HCT116 (cell line): ENCODE data around the gene AGBL1. TPM values are rescaled to one million over a fixed set of nuclear protein-coding genes. Genes with fewer than 3 reads are reported as not detected.

Source experiments
- ATAC-seq: fragments of 200-7000 bp; cut with Tn5 transposase; 2 replicates; pipeline ENCODE4 v1.9.1; 2020; ENCODE audit warnings: mild to moderate bottlenecking, moderate library complexity
- BruUV-seq: library from RNA; stranded (reverse); fragments of 400-500 nt; replicated peaks from 2 replicates; lab custom pipeline; 2021; lab: Mats Ljungman, UMichigan
- CTCF ChIA-PET: fragments of 300-600 bp; sonication (Branson Sonifier 250); formaldehyde crosslinking; loops from one replicate; lab custom pipeline; 2021; ENCODE audit warnings: antibody characterized with exemption; lab: Charles Lee
- POLR2A ChIA-PET: fragments of 300-600, 350-600 bp; sonication (Branson Sonifier 250); formaldehyde crosslinking; loops from one replicate; lab custom pipeline; 2021; ENCODE audit warnings: antibody characterized with exemption; lab: Charles Lee
- RAD21 ChIA-PET, 2 experiments: fragments of 300-600 bp; sonication (Branson Sonifier 250); formaldehyde crosslinking; loops; one replicate each; lab custom pipeline; 2023; ENCODE audit warnings: low total read pairs in 2 of 2; ENCODE audit not compliant: uncharacterized antibody in 2 of 2, unreplicated experiment in 2 of 2, low non-redundant PET in 1 of 2; lab: Charles Lee
- DNase-seq: peaks from one replicate; pipeline ENCODE4 v3.0.0-alpha.2; 2010; ENCODE audit warnings: low read depth, low spot score
- H2AFZ ChIP-seq: fragments of 200-600 bp; shearing (Covaris generic), sonication (generic); 2 replicates; pipeline ENCODE4 v1.6.1; 2017; ENCODE audit warnings: low read depth, mixed run types, mixed read lengths, antibody characterized with exemption, low read length; ENCODE audit not compliant: poor library complexity, severe bottlenecking
- H3K27ac ChIP-seq: 2 replicates; pipeline ENCODE4 v1.5.1; 2012; ENCODE audit warnings: low read depth, low read length
- H3K27me3 ChIP-seq: fragments of 200-600 bp; sonication (generic); 2 replicates; pipeline ENCODE4 v1.6.1; 2016; ENCODE audit warnings: mixed run types, low read length, mixed read lengths; ENCODE audit not compliant: insufficient read depth
- H3K36me3 ChIP-seq, 2 experiments: fragments of 200-500 bp in 1 of 2; fragments of 200-600 bp in 1 of 2; sonication (Bioruptor generic) in 1 of 2; sonication (generic) in 1 of 2; 2 replicates each; pipeline versions ENCODE4 v1.5.1 to v1.6.1; 2014 to 2016; ENCODE audit warnings: low read length in 2 of 2, inconsistent platforms in 1 of 2, mixed read lengths in 1 of 2, mixed run types in 1 of 2; ENCODE audit not compliant: insufficient read depth in 2 of 2, control insufficient read depth in 1 of 2
- H3K4me1 ChIP-seq, 2 experiments: fragments of 200-600 bp in 1 of 2; sonication (generic) in 1 of 2; 2 replicates each; pipeline versions ENCODE4 v1.5.1 to v1.6.1; 2012 to 2017; ENCODE audit warnings: low read length in 2 of 2, inconsistent platforms in 1 of 2, mild to moderate bottlenecking in 1 of 2, mixed read lengths in 1 of 2, mixed run types in 1 of 2, moderate library complexity in 1 of 2; ENCODE audit not compliant: insufficient read depth in 2 of 2, control insufficient read depth in 1 of 2
- H3K4me2 ChIP-seq: fragments of 200-600 bp; sonication (generic); 2 replicates; pipeline ENCODE4 v1.6.1; 2017; ENCODE audit warnings: mixed run types, low read length, mixed read lengths
- H3K4me3 ChIP-seq, 2 experiments: fragments of 200-600 bp in 1 of 2; sonication (generic) in 1 of 2; replicated peaks in 1 of 2; 2 replicates each; pipeline ENCODE4 v1.5.1; 2011 to 2016; ENCODE audit warnings: low read length in 2 of 2, control low read depth in 1 of 2, low read depth in 1 of 2, mild to moderate bottlenecking in 1 of 2, mixed read lengths in 1 of 2, mixed run types in 1 of 2
- H3K79me2 ChIP-seq: fragments of 200-600 bp; sonication (generic); 2 replicates; pipeline ENCODE4 v1.6.1; 2017; ENCODE audit warnings: mild to moderate bottlenecking, mixed run types, low read length, moderate library complexity, mixed read lengths; ENCODE audit not compliant: insufficient read depth
- H3K9ac ChIP-seq: fragments of 200-600 bp; sonication (generic); 2 replicates; pipeline ENCODE4 v1.6.1; 2016; ENCODE audit warnings: low read length, mixed read lengths
- H3K9me2 ChIP-seq: fragments of 200-600 bp; sonication (generic), shearing (Covaris generic); 2 replicates; pipeline ENCODE4 v1.6.1; 2017; ENCODE audit warnings: mixed run types, mild to moderate bottlenecking, moderate library complexity; ENCODE audit not compliant: insufficient read depth
- H3K9me3 ChIP-seq, 2 experiments: fragments of 200-500 bp in 1 of 2; fragments of 200-600 bp in 1 of 2; sonication (Bioruptor generic) in 1 of 2; sonication (generic) in 1 of 2; 2 replicates each; pipeline ENCODE4 v1.6.1; 2014 to 2017; ENCODE audit warnings: low read length in 2 of 2, mixed read lengths in 2 of 2, inconsistent platforms in 1 of 2, low read depth in 1 of 2, mild to moderate bottlenecking in 1 of 2, mixed run types in 1 of 2, moderate library complexity in 1 of 2; ENCODE audit not compliant: control insufficient read depth in 1 of 2, insufficient read depth in 1 of 2
- H4K20me1 ChIP-seq: fragments of 200-600 bp; sonication (generic), shearing (Covaris generic); 2 replicates; pipeline ENCODE4 v1.6.1; 2017; ENCODE audit warnings: mixed run types, mild to moderate bottlenecking, moderate library complexity; ENCODE audit not compliant: insufficient read depth
- ATF3 ChIP-seq: IDR thresholded peaks from 2 replicates; pipeline ENCODE4 v1.6.1; 2012
- CBX3 ChIP-seq: IDR thresholded peaks from 2 replicates; pipeline ENCODE4 v1.6.1; 2012; ENCODE audit warnings: low read depth
- CTCF ChIP-seq, 3 experiments: fragments of 200-600 bp in 1 of 3; sonication (generic) in 1 of 3; IDR thresholded peaks in 2 of 3; conservative IDR thresholded peaks in 1 of 3; 2 replicates each; pipeline ENCODE4 v1.5.1; 2012 to 2017; ENCODE audit warnings: low read depth in 2 of 3, low read length in 2 of 3, antibody characterized with exemption in 1 of 3, borderline replicate concordance in 1 of 3, control low read depth in 1 of 3, mild to moderate bottlenecking in 1 of 3, mixed read lengths in 1 of 3, mixed run types in 1 of 3, moderate library complexity in 1 of 3; ENCODE audit not compliant: insufficient read depth in 1 of 3
- EZH2 ChIP-seq: fragments of 200-600 bp; sonication (generic); IDR thresholded peaks from 2 replicates; pipeline ENCODE4 v1.6.1; 2017; ENCODE audit warnings: antibody characterized with exemption, mixed run types
- EZH2phosphoT487 ChIP-seq: fragments of 200-600 bp; IDR thresholded peaks from 2 replicates; pipeline ENCODE4 v1.6.1; 2018; ENCODE audit warnings: antibody characterized with exemption, borderline replicate concordance
- FOSL1 ChIP-seq: IDR thresholded peaks from 2 replicates; pipeline ENCODE4 v1.6.1; 2012; ENCODE audit warnings: low read depth
- JUND ChIP-seq: IDR thresholded peaks from 2 replicates; pipeline ENCODE4 v1.6.1; 2012
- MAX ChIP-seq: IDR thresholded peaks from 2 replicates; pipeline ENCODE4 v1.6.1; 2012
- SIN3A ChIP-seq: IDR thresholded peaks from 2 replicates; pipeline ENCODE4 v1.6.1; 2012; ENCODE audit warnings: low read depth
- SP1 ChIP-seq: IDR thresholded peaks from 2 replicates; pipeline ENCODE4 v1.6.1; 2012; ENCODE audit warnings: low read depth
- ZNF274 ChIP-seq: fragments of 200-500 bp; sonication (Bioruptor generic); IDR thresholded peaks from 2 replicates; pipeline ENCODE4 v1.6.1; 2014; ENCODE audit warnings: mild to moderate bottlenecking, low read depth, low read length, inconsistent platforms
- intact Hi-C: fragments of 100-400 bp; cut with micrococcal nuclease; formaldehyde crosslinking; loops from 2 replicates; pipeline ENCODE4 v1.10.0; 2022
- total RNA-seq: library from RNA; stranded (reverse); gene quantifications from one replicate; pipeline ENCODE4 v1.2.1, GENCODE V29; 2021; ENCODE audit not compliant: unreplicated experiment

The AGBL1 gene
- total RNA-seq, 1 experiment from 2014 or later: not detected

- ChIA-PET CTCF (no interaction called here), RAD21 (no interaction called here), POLR2A (no interaction called here)
- no peak for ATAC-seq
- Histone ChIP-seq H3K9ac (no peak overlapping the region), H3K9me3 (peaks cover 2 to 16% of the 10 kb centered on the region in 2 experiments; a peak in 2 of 4 replicates), H3K4me3 (no peak overlapping the region), H3K27ac (no peak overlapping the region), H4K20me1 (no peaks in the 10 kb centered on the region), H3K36me3 (no peaks in the 10 kb centered on the region), H3K27me3 (no peaks in the 10 kb centered on the region), H3K4me2 (no peak overlapping the region), H3K9me2 (no peaks in the 10 kb centered on the region), H3K4me1 (no peaks in the 10 kb centered on the region), H3K79me2 (no peaks in the 10 kb centered on the region), H2AFZ (no peak overlapping the region)
- no TSS peak for BruUV-seq
- TF ChIP-seq FOSL1: no peak
- TF ChIP-seq JUND: no peak
- no peak for TF ChIP-seq EZH2
- no peak for TF ChIP-seq EZH2phosphoT487
- TF ChIP-seq CBX3: no peak
- TF ChIP-seq ZNF274: no peak
- no peak for TF ChIP-seq CTCF (IDR thresholded peaks at IDR 0.05 in 2 of 3, conservative IDR thresholded peaks at IDR 0.05 in 1 of 3; ENCODE audit: borderline replicate concordance in 1 of 3, insufficient read depth in 1 of 3, low read depth in 2 of 3, low read length in 2 of 3)
- TF ChIP-seq SP1: no peak
- TF ChIP-seq SIN3A: no peak
- TF ChIP-seq ATF3: no peak
- no peak for TF ChIP-seq MAX
- intact Hi-C loops: no loop called here
- no peak for DNase-seq
Observed at GRCh38 chr15:86316216-86316615, 236.5 kb downstream of the AGBL1 start.
